Measurements from ENCODE around the gene SAMD4B.
"Not testable (repeated sequence)": the region's sequence is repeated elsewhere in the genome, so short reads cannot be mapped to it uniquely, and the experiment has no call there.

SAMD4B gene

GRCh38 chr19:39310558-39311311 lies 31.5 kb upstream of the SAMD4B start:
- peak; percentile 55 for DNase-seq

GRCh38 chr19:39314016-39314728 lies 28.0 kb upstream of the SAMD4B start:
- DNase-seq: no peak

- no peak for DNase-seq
Observed at GRCh38 chr19:39315933-39316332, 26.3 kb upstream of the SAMD4B start.

- DNase-seq: no peak
Observed at GRCh38 chr19:39316627-39317321, 25.4 kb upstream of the SAMD4B start.

GRCh38 chr19:39317476-39317875 lies 24.7 kb upstream of the SAMD4B start:
- no peak for DNase-seq

GRCh38 chr19:39318071-39318470 lies 24.1 kb upstream of the SAMD4B start:
- no peak for DNase-seq

GRCh38 chr19:39318690-39319089 lies 23.5 kb upstream of the SAMD4B start:
- DNase-seq: no peak

GRCh38 chr19:39319098-39319891 lies 22.9 kb upstream of the SAMD4B start:
- DNase-seq: no peak

- DNase-seq: no peak
Observed at GRCh38 chr19:39319892-39320248, 22.4 kb upstream of the SAMD4B start.

- DNase-seq: no peak
Observed at GRCh38 chr19:39321117-39321831, 20.9 kb upstream of the SAMD4B start.

- no peak for DNase-seq
Observed at GRCh38 chr19:39321832-39322176, 20.4 kb upstream of the SAMD4B start.

- DNase-seq: no peak
Observed at GRCh38 chr19:39324242-39324842, 17.9 kb upstream of the SAMD4B start.

- DNase-seq: no peak
Observed at GRCh38 chr19:39325778-39326665, 16.2 kb upstream of the SAMD4B start.

- no peak for DNase-seq
Observed at GRCh38 chr19:39327363-39328045, 14.7 kb upstream of the SAMD4B start.

- DNase-seq: peak; percentile 95
Observed at GRCh38 chr19:39328046-39328705, 14.0 kb upstream of the SAMD4B start.

- DNase-seq: no peak
Observed at GRCh38 chr19:39329948-39330347, 12.3 kb upstream of the SAMD4B start.

- DNase-seq: no peak
Observed at GRCh38 chr19:39332293-39332692, 9.9 kb upstream of the SAMD4B start.

- not testable (repeated sequence) for DNase-seq
Observed at GRCh38 chr19:39332738-39333137, 9.5 kb upstream of the SAMD4B start.

GRCh38 chr19:39333507-39333906 lies 8.7 kb upstream of the SAMD4B start:
- no peak for DNase-seq

Measured in eye (tissue), 1 donor.